HG02763 (cell line): ENCODE data around the gene IL1RL1.
"Not testable (repeated sequence)": the region's sequence is repeated elsewhere in the genome, so short reads cannot be mapped to it uniquely, and the experiment has no call there.

ENCODE experiments used
- ATAC-seq: cut with Tn5 transposase; IDR thresholded peaks from one replicate; pipeline ENCODE4 v1.9.1; 2021; ENCODE audit warnings: mild to moderate bottlenecking, moderate library complexity; ENCODE audit not compliant: unreplicated experiment

IL1RL1 gene

DNA sequence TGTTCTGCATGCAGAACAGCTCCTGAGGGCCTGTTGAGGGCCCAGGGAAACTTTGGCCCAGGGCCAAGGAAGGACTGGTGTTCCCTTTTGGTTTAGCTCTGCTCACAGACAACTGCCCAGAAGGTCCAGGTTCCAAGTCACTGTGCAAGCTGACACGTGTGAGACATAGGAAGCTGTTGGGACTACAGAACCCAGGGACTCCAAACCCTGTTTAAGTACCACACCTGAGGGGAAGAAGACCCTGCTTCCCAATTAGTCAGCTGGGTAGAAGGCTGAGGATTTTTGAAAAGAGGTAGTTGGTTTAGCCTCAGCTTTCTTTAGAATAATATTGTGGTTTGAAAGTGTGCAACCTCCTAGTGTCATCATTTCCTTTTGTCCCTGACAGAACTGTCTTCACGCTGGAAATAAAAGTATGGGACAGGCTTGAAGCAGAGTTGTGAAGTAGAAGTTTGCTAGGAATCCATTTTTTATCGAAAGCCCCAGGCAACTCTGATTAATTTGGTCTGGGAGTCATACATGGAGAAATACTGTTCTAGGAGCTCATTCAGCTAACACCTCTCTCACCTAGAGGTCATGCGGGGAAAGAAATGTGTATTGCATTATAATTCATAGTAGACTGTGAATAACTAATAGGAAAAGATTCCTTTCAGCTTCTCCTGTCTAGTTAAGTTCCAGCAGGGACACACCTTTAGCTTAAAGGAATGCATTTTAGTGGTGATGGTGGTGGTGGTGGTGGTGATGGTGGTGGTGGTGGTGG lies 19.9 kb upstream of the IL1RL1 start:
- ATAC-seq = no peak

GRCh38 chr2:102294802-102295489 lies 16.4 kb upstream of the IL1RL1 start:
- ATAC-seq = no peak

DNA sequence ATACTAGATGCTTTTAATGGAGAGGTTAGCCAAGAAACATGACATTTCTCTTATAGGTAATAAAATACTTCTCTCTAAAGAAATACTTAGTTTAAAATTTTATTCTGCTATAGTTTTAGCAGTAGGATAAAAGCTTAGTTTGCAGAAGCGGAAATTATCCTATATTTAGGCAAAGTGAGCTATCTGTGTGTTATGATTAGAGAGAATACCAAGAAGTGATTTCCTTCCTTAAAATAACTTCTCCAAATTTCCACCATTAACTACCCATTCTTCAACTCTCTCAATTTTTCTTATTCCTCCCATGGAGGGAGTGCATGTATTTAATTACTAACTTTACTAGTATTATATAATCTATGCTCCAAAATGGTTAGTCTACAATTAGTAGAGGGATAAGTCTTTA lies 15.8 kb upstream of the IL1RL1 start:
- ATAC-seq = no peak

DNA sequence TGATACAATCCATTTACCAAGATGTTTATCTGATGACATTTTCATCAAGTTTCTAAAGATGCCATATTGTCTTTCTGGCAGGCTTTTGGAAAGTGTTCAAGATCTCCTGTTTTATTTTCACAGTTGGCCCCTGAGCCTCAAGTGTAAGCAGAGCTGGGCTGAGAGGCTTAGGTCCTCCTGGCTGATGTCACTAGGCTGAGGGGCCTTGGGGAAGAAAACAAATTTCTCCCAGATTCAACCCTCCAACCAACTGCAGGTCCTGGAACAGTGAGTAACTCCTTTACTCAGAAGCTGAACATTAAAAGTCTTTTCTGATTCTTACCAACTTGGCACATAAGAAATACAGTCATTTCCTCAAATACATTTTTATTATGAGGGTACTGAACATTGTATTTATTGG lies 14.9 kb upstream of the IL1RL1 start:
- no peak for ATAC-seq

DNA sequence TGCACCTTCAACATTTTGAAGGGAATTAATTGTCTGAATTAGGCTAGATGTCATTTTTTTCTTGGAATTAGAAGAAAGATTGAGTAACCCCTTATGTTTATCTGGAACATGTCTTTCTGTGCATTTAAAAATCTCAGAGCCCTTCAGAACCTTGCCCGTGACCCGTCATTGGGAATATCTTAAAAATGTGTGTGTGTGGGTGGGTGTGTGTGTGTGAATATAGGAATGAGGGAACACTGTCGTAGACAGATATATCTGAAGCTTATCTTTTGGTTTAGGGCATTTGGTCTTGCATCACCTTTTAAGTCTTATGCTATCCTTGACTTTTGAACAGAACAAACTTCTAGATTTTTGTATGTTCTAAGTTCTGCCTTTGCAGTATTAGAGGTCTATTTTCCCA lies 13.5 kb upstream of the IL1RL1 start:
- no peak for ATAC-seq

DNA sequence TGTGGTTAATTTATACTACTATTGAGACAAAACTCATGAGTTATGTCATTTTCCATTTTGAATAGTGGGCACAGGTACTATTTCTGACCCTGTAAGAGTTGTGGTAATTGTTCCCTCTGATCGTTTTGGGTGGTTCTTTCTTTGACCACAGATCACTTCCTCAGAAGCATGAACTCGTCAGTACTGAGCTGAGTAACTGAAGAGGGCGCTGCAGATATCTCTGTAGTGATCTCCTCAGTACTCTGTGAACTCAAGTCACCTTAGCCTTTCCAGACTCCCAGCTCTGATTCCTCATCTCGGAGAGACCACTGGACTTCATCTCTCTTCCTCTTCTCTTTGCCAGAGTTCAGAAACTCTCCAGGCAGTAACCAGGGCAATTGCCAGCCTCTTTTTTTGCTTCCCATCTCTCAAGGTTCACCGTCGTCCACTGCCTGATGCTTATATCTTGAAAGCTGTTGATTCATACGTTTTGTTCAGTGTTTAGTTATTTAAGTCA lies 9.4 kb upstream of the IL1RL1 start:
- peak; percentile 71 for ATAC-seq

GRCh38 chr2:102302458-102302857 lies 8.9 kb upstream of the IL1RL1 start:
- no peak for ATAC-seq

DNA sequence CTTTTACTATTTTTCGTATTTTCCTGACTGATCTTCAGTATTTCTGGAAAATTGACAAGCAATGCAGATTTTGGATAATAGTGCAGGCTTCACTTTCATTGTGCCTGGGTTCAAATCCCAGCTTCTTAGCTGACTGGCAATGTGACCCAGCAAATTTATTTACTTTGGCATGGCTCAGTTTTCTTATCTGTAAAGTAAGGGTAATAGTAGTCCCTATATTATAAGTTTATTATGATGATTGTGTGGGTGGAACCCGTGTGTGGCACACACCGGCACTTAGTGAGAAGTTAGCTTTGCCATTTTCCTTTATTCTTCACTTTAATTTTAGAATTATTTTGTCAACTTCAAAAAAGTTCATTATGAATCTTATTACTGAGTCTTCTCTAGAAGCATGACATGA lies 7.8 kb upstream of the IL1RL1 start:
- no peak for ATAC-seq

GRCh38 chr2:102304268-102304667 lies 7.1 kb upstream of the IL1RL1 start:
- no peak for ATAC-seq

DNA sequence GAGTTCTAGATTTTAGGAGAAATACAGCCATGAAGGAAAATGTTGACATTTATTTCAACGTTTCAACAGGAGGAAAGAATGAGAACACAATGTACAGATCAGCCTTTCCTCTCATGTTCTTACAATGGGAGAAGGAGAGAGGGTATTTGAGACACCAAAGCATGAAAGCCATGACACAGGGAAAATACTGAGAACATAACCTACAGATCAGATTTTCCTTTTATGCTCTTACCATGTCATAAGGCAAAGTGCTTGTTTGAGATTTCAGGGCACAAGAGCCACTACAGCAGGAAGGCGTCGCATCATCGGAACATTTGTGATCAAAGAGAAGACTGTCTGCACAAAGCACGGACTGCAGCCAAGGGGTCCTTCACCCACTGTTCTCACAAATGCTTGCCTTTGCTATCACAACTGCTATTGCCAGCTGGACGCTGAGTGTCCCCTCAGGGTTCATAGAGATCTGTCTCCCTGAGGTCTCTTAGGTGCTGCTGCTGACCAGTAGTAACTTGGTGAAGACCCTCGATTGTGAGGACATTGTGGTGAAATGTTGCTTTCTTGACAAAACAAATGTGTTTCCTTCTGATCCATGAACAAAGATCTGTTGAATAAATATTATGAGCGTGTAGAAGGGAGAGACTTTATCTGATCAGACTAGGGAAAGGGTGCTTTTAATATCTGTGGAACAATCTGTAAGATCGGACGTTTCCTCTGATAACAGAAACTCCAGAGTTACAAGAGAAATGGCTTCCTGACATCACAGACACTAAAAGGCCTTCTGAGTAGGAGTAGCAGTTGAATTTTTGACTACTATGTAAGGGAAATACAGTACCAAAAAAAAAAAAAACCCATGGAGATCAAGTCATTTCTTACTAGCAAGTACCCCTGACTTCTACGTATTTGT lies 6.4 kb upstream of the IL1RL1 start:
- no peak for ATAC-seq

DNA sequence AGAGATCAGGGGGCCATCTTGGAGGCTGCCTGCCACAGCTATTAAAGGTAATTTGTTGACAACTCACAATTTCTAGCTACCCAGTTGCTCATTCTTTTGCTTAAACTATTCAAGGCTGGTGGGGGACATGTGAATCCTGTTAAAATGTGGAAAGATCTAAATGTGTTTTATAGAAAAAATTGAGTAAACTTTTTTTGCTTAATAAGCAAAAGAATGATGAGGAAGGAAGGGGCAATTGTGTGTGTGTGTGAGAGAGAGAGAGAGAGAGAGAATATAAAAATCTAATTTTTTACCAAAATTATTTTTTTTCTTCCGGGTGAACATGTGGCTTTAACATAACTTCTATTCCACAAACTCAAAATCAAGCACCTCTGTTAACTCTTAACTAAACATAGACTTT lies 5.2 kb upstream of the IL1RL1 start:
- ATAC-seq = no peak

- ATAC-seq = no peak
Measured at GRCh38 chr2:102313025-102313424, 1.7 kb downstream of the IL1RL1 start.

DNA sequence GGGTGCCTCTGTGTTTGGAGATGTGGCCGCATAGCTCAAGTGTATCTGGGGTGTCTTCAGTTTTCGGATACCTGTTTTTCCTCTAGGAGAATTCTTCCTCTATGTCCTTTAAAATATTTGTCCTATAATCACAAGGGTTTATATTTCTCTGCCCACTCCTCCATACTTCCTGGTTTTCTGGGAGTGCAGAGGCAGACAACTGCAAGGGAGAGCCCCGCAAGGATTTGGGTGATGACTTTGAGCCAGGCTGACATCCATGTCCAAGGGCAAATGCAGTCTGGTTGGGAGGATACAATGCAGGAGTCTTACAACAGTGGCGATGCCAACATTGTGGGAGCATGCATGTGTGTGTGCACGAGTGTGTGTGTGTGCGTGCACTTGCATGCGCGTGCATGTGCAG lies 2.1 kb downstream of the IL1RL1 start:
- no peak for ATAC-seq

- ATAC-seq = no peak
Measured at GRCh38 chr2:102313950-102314349, 2.6 kb downstream of the IL1RL1 start.

DNA sequence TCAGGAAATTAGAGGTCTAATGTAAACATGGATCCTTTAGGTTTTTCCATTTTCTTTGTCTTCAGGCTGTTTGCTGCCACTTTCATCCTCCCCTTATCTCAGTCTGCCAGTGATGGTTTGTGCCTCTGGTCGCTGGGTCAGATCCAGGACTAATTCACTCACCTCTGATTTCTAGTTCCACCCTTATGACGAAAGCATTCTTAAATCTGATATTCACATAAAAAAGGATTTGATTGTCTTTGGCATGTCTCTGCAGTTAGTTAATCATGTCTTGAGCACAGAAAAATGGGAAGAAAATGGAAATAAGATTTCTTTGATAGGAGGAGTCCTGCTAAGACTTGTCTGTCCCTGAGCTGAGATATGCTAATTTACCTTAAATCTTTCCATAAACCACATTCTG lies 4.6 kb downstream of the IL1RL1 start:
- no peak for ATAC-seq

DNA sequence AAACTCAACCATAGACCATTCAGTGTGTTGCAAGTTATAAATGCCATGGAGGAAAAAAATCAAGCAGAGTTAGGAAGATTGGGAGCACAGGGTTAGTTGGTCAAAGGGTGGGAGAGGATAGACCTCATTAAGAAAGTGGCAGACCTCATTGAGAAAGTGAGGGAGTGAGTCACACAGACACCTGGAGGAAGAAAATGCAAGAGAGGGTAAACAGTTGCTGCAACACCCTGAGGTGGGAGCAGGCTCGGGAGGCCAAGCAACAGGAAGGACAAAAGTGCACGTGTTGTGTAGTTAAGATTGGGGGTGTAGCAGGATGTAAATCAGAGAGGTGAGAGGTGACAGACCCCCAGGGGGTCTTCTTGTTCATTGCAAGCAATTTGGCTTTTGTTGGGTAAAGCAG lies 6.4 kb downstream of the IL1RL1 start:
- ATAC-seq = no peak

- no peak for ATAC-seq
Measured at GRCh38 chr2:102318437-102318836, 7.1 kb downstream of the IL1RL1 start.

DNA sequence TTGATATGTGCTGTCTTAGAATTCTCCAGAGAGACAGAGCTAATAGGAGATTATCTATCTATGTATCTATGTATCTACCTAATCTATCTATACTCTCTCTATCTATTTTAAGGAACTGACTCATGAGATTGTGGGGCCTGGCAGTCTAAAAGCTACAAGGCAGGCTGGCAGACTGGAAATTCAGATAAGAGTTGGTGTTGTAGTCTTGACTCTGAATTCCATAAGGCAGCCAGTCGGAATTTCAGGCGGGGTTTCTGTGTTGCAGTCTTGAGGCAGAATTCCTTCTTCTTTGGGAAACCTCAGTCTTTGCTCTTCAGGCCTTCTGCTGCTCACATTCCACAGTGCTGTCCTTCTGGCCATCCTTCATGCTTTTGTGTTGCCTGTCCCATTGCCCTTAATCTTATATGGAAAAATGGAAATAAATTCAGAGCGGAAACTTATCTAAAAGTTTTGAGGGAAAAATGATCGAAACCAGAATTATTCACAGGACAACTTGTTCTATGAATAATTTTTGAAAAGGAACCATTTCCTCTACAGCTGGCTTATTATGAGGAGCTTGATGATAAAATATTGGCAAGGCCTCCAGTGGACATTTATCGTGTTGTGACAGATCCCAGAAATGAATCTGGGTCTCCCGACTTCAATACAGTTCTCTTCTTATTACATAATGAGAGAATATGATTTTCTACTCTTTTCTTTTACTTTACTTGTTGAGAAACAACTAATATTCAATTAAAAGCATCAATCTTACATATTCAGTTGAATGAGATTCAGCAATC lies 10.8 kb downstream of the IL1RL1 start:
- ATAC-seq = no peak

DNA sequence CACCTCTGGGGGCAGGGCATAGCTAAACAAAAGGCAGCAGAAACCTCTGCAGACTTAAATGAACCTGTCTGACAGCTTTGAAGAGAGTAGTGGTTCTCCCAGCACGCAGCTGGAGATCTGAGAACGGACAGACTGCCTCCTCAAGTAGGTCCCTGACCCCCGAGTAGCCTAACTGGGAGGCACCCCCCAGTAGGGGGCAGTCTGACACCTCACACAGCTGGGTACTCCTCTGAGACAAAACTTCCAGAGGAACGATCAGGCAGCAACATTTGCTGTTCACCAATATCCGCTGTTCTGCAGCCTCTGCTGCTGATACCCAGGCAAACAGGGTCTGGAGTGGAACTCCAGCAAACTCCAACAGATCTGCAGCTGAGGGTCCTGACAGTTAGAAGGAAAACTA lies 13.6 kb downstream of the IL1RL1 start:
- ATAC-seq = not testable (repeated sequence)

DNA sequence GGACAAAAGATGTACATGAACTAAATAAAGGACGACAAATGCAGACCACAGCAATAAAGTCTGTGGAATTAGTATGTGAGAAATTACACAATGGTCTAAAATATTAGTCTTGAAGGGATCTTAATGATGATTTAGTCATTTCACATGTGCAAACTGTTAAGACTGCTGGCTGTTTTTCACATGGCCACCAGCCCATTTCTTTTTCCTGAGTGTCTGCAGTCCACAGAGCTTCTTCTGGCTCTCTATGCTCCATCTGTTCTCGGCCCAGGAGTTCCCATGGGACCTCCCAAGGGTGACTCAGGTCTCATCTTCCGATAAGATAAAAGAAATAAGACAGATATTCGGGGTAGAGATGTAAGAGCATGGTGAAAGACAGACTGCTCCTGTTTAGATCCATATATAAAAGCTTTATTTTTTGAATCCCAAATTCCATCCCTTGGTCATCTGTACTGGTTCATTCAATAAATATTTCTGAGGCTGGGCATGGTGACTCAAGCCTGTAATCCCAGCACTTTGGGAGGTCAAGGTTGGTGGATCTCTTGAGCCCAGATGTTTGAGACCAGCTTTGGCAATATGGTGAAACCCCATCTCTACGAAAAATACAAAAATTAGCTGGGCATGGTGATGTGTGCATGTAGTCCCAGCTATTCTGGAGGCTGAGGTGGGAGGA lies 20.1 kb downstream of the IL1RL1 start:
- no peak for ATAC-seq
